HG02798 (cell line): ENCODE data around the gene PIP4K2A.
A peak's percentile ranks its signal among the peaks of the same experiment; 100 is the strongest.

Experiments used
- ATAC-seq: cut with Tn5 transposase; IDR thresholded peaks from one replicate; pipeline ENCODE4 v1.9.1; 2021; ENCODE audit warnings: mild to moderate bottlenecking; ENCODE audit not compliant: unreplicated experiment, poor library complexity

PIP4K2A gene

GRCh38 chr10:22609251-22609650 is 105.1 kb downstream of the PIP4K2A start:
- no peak for ATAC-seq

DNA sequence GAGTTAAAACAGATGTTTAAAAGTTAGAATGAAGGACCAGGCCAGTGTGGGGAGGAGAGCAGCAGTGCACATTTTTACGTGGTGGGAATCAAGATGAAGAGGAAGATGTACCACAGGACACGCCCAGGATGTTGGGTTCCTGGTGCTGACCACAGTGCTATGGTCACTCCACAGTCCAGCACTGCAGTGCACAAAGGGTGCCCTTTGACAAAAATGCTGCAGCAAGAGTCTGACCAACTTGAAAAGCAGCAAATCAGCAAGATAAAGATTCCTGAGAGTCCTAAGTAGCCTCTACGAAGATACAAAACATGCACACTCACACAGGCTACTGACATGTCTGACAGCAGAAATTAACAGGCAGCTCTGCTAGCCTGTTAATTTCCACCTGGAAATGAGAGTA is 107.1 kb downstream of the PIP4K2A start:
- no peak for ATAC-seq

GRCh38 chr10:22606164-22606614 is 108.2 kb downstream of the PIP4K2A start:
- peak; percentile 97 for ATAC-seq

DNA sequence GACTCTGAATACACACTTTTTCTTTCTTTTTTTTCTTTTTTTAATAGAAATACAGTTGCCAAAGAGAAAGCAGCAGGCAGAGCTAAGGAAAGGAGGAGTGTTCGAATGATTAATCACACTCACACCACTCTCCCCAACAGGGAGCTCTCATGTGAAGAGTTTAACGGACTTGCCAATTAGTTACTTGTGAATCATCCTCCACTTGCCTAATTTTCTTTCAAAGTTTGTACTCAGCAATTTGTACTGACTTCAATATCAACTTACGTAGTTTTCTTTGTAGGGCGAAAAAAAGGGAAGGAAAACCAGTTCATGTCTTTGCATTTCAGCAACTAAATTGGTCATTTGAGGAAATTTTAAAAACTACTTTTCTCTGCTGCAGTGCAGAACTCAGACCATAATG is 109.2 kb downstream of the PIP4K2A start:
- ATAC-seq: no peak

GRCh38 chr10:22604344-22605126 is 109.8 kb downstream of the PIP4K2A start:
- ATAC-seq: no peak

GRCh38 chr10:22603581-22603980 is 110.8 kb downstream of the PIP4K2A start:
- ATAC-seq: no peak

DNA sequence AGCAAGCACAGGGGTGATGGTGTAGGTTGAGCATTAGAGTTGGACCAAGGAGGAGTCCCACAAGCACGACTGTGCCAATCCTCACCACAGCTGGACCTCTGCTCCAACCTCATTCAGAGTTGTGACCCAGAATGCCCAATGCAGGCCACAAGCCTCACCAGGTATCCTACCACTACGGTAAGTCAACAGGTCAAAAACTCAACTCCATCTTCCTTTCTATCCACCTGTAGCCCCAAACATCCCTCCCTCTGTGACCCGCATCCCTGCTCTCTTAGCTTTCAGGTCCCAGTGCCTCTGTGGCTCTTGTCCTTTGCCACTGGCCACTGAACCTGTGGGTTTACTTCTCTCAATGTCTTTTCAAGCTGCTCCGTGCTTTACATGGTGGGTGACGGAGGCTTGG is 112.8 kb downstream of the PIP4K2A start:
- no peak for ATAC-seq

- ATAC-seq: no peak
Measured at GRCh38 chr10:22599636-22600228, 114.6 kb downstream of the PIP4K2A start.

GRCh38 chr10:22599048-22599561 is 115.3 kb downstream of the PIP4K2A start:
- no peak for ATAC-seq

GRCh38 chr10:22598478-22598877 is 115.9 kb downstream of the PIP4K2A start:
- no peak for ATAC-seq

DNA sequence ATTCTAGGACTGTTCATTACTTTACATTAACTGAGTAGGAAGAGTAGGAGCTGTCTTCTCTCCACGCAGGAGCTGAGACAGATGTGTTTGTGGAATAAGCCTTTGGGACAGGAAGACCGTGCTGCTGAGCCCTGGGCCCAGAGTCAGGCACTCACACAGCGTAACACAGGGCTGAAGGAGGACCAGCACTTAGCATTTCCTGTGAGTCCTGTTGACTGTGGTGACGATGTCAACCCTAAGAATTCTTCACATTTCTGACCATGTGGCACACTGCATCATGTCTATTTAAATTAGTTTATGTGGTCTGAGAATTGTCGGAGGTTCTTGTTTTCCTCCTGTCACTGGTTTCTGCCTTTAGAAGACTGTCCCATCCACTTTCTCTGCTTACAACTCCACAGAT is 117.2 kb downstream of the PIP4K2A start:
- ATAC-seq: peak; percentile 71

GRCh38 chr10:22593636-22594198 is 120.7 kb downstream of the PIP4K2A start:
- ATAC-seq: no peak

DNA sequence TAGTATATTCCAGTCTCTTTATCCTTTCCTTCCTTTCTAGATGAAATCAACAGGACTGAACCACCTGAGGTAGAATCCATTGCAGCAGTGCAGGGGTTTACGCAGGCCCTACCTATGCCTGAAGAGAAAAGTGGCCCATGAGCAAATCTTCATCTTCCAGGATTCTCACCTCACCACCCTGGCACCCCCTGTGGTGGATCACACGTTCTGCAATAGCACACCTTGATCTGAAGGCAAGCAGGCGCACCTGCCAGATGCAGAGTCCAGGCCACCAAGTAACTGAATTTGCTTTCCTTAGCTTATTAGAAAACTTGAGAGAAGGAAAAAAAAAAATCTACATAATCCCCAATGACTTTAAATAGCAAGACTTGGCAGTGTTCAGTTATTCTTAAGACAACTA is 121.4 kb downstream of the PIP4K2A start:
- no peak for ATAC-seq

DNA sequence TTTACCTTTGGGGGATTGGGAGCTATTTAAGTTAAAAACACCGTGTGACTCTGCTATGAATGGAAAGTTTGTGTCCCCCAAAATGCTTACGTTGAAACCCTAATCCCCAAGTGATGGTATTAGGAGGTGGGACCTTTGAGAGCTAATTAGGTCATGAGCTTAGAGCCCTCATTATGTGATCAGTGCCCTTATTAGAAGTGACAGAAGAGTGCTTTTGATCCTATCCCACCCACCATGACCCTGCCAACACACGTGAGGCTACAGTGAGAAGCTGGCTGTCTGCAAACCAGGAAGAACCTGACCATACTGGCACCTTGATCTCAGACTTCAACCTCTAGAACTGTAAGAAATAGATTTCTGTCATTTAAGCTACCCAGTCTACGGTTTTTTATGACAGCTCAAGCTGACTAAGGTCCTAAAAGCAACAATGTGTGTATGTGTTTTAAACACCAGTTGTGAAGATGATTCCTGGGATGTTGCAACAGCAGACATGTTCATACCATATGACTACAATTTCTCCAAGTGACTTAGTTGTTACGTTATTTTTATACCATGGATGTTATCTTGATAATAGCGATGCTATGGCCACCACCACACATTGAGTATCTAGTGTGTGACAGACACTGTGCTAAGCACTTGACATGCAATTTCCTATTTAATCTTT is 124.4 kb downstream of the PIP4K2A start:
- ATAC-seq: no peak

- ATAC-seq: no peak
Measured at GRCh38 chr10:22588462-22588861, 125.9 kb downstream of the PIP4K2A start.

DNA sequence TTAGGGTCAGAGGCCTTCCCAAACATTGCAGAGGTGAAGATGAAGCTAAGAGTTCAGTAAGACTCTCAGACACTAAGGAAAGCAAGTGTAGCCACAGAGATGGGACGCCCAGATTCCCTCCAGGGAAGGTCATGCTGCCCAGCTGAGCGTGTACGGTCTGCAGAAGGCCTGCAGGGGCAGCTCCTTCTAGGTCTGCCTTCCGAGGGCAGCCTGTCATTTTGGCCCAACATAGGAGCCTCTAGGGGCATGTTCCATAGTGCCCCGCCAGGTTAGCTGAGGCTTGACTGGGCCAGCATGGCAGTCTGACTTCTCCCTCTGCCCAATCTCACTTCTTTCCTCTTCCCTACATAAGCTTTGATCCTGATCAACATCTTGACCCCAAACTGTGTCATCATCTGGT is 130.7 kb downstream of the PIP4K2A start:
- ATAC-seq: no peak

- no peak for ATAC-seq
Measured at GRCh38 chr10:22581461-22581860, 132.9 kb downstream of the PIP4K2A start.

- ATAC-seq: no peak
Measured at GRCh38 chr10:22580711-22581110, 133.7 kb downstream of the PIP4K2A start.

- ATAC-seq: no peak
Measured at GRCh38 chr10:22579826-22580225, 134.6 kb downstream of the PIP4K2A start.

DNA sequence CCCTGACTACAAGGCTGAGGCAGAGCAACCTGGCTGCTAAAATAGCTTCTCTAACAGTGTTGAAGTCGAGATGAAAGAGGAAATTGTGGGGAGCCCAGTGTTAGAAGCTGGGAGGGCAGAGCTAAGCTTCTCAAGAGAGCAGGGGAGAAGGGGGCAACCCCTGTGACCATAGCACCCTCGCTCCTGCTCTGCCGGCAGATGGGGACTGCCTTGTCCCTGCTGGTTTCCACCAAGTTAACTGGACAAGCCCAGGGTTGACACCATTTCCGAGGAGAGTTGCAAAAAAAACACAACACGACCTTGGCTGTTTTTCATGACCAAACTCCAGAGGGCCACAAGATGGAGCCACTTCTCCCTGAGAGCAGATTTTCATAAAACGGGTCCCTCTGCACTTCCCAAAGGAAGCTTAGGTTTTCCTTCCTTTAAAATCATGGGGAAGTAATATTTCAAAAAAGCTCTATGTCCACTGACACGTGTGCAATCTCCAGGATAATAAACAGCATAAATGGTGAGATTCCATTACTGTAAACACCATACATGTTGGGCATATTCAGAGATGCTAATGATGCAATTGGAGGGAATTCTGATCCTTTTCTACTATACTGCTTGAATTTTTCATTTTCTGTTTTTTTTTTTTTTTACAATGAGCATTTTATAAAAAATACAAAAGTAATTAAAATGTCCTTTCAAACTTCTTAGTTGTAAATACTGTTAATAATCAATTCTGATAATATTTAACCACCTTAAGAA is 140.4 kb downstream of the PIP4K2A start:
- no peak for ATAC-seq
